ENCODE measurements around the gene GALNT14.

Gene GALNT14

DNA sequence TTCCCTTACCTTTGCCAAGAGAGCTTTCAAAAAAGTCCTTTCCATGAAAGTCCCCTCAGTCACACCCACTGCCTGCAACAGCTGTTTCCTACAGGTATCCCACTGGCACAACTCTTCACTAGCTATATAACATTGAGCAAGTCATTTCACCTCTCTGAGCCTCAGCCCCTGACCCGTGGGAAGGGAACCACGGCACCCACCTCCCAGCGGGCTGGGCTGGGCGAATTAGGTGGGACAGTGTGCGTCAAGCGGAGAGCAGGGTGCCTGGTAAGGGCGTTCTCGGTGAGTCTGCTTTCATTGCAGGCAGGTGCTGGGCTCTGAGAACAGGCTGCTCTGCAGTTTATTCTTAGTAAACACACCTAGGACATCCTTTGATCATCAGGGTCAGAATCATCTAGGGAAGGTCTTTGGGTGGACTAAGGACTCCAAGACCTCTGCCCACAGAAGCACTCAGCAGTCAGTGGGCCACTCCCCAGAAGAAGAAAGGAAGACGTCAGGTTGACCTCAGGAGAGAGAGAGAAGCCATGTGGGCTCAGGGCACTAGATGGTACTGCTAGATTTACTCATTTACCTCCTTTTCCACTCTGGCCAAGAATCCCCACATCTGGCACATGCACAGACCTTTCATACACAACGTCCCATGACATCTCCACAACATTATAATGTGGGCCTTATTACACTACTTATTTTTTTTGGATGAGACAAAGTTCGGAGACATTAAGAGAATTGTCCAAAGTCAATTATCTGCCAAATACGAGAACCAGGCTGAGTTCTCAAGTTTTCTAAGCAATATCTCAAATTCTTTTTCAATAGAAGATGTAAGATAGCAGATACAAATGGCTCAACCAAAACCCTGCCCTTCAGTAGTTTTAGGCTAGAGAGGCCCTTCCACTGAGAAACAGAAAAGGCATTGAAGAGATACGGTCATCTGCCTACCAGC, 79.9 kb downstream of the GALNT14 start:
- no peak for DNase-seq (ENCODE audit: extremely low read depth in 1 of 2, low read depth in 1 of 2)

DNA sequence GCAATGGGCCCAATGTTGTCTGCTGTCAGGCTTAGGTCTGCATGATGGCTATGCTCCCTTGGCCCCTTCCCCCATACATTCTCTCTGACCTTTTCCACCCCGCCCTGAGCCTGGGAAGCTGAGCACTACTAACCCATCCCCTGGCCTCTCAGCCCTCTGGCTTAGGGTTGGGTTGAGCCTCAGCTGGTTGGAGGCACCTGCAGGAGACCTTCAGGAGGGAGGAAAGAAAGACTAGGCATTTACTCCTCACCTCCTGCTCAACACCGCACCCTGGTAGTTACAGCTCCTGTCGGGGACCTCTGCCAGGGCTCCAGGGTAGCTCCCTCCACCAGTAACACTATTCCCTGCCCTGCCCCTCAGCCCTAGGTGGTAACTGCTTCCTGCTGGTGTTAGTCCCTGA, 80.5 kb downstream of the GALNT14 start:
- DNase-seq (ENCODE audit: extremely low read depth in 1 of 2, low read depth in 1 of 2) = no peak

DNA sequence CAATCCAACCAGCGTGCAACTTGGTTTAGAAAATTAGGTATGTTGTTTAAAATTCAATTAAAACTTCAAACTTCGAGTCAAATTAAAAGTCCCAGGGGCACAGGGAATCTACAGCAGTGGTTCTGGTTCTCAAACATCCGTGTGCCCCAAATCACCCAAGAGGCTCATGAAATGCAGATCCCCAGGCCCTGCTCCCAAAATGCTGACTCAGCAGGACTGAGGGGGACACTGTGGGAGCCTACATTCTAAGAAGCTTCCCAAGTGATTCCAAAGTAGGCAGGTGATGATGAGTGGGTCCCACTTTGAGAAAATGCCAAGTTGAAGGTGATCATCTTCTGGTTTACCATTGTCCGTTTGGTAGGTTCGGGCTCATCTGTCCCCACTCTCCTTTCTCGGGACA, 82.3 kb downstream of the GALNT14 start:
- DNase-seq (ENCODE audit: extremely low read depth in 1 of 2, low read depth in 1 of 2) = no peak

DNA sequence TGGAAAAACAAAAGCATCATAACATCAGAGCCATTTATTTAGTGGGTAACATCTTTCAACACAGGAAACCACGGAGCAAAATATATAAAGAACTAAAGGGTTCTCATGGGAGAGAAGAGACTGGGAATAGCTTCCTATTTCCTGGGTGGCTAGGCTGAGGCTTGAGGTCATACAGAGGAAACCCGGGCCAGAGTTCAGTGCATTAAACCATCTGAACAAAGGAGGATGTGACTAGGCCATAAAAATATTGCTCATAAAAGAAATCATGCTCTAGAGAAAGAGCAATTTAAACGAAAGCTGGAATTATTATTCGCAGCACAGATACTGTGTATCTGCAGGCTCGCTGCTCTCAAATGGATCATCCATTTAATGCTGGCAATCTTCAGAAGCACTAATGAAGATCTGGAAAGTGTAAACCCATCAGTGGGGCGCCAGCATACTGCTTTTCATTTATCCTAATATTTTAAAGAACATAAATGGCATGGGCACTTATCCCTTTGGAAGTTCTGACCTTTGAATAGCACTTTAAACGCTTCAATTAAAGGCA, 83.3 kb downstream of the GALNT14 start:
- DNase-seq (ENCODE audit: extremely low read depth in 1 of 2, low read depth in 1 of 2) = no peak

DNA sequence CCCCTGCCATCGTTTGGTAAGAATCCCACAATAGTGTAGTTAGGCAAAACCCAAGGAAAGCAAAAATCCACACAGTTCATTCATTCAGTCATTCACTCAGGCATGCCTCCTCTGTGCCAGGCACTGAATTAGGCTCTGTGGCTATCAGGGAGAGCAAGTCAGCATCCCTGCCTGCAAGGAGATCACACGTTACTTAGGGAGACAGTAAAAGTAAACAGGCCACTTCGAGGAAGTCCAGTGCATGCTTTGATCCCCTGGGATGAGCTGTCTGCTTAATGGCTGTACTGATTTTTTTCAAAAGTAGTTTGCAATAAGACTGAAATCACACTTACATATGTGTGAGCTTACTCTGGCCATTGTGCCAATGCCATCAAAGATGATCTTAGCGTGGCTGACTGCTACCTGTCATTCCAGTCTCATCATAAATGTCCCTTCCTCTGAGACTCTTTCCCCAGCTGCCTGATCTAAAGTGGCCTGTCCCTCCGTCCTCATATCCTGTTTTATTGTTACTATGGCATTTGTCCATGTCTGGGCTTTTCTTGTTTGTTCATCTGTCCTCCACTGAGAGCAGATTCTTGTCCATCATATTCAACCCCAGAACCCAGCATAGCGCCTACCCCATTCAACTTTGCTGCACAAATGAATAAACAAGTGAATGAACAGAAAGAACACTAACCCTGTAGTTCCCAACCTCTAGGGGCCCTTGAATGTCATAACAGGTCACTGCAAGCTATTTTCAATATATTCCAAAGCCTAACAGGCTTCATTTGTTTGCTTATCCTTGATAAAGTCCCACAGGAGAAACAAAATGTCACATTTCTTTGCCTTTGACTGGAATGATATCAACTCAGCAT, 84.1 kb downstream of the GALNT14 start:
- DNase-seq (ENCODE audit: extremely low read depth in 1 of 2, low read depth in 1 of 2) = no peak

DNA sequence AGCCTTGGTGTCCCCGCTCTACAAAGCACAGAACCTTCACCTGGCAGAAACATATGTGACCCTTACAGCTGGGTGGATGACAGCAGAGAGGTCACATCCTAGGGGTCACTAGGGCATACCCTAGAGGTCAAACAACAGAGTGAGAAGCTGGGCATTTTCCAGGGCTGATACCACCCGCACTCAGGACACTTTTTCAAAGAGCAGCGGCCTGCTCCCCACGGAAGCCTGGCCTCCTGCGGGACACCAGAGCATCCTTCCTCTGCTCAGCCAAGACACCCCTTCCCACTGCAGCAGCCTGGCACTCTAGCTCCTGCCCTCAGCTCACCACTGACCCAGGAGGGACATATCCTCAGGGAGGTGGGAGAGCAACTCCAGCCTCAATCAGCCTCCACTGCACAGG, 86.0 kb downstream of the GALNT14 start:
- DNase-seq (ENCODE audit: extremely low read depth in 1 of 2, low read depth in 1 of 2) = no peak

GRCh38 chr2:31051258-31052140, 86.7 kb downstream of the GALNT14 start:
- no peak for DNase-seq (ENCODE audit: extremely low read depth in 1 of 2, low read depth in 1 of 2)

DNA sequence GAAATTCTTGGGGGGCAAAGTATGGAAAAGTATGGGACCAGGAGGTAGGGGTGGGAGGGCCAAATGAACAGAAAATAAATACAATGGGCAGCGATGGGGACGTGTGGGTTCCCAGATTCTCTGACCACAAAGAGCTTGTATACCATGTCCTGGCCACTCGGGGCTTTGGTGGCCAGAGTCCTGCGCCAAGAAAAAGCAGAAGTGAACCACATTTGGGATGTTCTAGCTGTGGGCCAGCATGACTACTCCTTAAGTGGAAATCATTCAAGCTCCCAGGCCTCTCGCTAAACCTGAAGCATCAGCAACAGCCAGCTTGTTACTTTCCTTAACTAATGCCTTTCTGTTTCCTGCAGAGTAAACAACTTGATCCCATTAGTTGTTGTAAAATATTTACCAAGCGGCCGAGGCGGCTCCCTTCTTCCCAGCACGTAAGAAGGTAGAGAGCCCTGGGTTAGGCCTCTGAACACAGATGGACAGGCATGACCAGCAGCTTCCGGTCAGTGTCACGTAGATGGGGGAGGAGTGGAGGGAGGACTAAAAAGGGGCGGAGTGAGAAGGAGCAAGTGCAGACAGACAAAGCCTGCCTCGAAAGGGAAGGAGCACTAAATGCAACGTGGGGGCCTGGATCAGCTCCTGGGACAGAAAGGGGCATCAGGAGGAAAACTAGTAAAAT, 88.2 kb downstream of the GALNT14 start:
- no peak for DNase-seq (ENCODE audit: extremely low read depth in 1 of 2, low read depth in 1 of 2)

GRCh38 chr2:31049264-31049663, 89.0 kb downstream of the GALNT14 start:
- DNase-seq (ENCODE audit: extremely low read depth in 1 of 2, low read depth in 1 of 2) = no peak

DNA sequence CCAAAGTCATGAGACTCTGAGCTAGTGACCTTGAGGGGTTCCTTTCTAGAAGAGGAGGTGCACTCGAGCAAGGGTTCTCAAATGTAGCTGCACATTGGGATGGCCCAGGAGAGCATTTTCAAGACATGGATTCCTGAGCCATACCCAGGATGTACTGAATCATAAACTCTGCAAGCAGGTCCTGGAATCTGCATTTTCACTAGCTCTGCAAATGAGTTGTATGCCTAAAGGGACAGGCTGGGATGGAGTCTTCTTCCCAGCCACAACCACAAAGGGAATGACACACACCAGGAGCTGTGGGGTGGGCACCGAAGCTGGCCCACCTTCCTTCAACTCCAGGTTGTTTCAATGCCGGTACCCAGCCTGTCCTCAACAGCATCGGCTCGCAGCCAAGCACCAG, 90.6 kb downstream of the GALNT14 start:
- DNase-seq (ENCODE audit: extremely low read depth in 1 of 2, low read depth in 1 of 2) = no peak

GRCh38 chr2:31038385-31038784, 99.9 kb downstream of the GALNT14 start:
- no peak for DNase-seq (ENCODE audit: extremely low read depth in 1 of 2, low read depth in 1 of 2)

DNA sequence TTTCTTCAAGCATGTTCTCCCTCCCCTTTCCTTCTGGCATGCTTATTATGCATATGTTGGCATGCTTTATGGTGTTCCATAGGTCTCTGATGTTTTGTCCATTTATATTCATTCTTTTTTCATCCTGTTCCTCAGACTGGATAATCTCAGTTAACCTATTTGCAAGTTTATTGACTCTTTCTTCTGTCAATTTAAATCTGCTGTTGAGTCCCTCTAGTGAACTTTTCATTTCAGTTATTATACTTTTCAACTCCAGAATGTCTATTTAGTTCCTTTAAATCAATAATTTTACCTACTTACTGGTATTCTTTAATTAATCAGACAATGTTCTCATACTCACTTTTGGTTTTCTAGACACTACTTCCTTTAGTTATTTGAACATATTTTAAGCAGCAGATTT, 101.2 kb downstream of the GALNT14 start:
- DNase-seq (ENCODE audit: extremely low read depth in 1 of 2, low read depth in 1 of 2) = no peak

- no peak for DNase-seq (ENCODE audit: extremely low read depth in 1 of 2, low read depth in 1 of 2)
Observed at GRCh38 chr2:31033032-31033431, 105.2 kb downstream of the GALNT14 start.

DNA sequence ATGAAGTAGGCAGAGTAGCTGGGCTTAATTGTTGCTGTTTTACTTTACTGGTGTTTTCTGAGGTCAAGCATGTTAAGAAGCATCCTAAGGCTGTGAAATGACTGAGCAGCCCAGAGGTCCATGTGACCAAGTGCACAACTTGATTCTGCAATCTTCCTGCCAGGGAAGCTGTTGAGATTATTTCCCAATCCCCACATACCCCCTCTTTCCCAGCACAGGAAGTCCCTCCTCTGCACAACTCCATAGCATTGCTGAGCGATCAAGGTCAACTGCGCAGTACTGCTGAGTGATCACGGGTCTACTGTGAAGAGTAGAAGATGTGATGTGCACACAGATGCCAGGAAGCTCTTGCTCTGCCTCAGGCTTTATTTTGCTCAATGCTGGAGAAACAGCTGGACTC, 105.8 kb downstream of the GALNT14 start:
- DNase-seq (ENCODE audit: extremely low read depth in 1 of 2, low read depth in 1 of 2) = no peak

- DNase-seq (ENCODE audit: extremely low read depth in 1 of 2, low read depth in 1 of 2) = no peak
Observed at GRCh38 chr2:31031132-31031706, 107.0 kb downstream of the GALNT14 start.

DNA sequence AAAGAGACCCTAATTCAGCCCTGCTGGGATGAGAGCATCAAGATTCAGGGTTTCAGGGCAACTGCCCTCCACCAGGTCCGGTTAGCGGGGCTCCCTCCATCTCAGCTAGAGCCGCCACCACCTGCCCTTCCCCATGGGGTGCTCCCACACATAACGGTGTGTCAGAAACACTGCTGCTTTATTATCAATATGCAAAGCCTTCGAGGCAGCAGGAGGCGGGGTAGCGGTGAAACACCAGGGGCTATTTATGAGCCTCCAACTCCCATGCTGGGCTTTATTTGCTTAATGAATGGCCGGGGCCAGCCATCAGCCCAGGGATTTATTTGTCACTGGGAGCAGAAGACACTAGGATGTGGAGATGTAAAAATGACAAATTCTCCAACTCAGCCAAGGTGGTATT, 109.8 kb downstream of the GALNT14 start:
- no peak for DNase-seq (ENCODE audit: extremely low read depth in 1 of 2, low read depth in 1 of 2)

DNA sequence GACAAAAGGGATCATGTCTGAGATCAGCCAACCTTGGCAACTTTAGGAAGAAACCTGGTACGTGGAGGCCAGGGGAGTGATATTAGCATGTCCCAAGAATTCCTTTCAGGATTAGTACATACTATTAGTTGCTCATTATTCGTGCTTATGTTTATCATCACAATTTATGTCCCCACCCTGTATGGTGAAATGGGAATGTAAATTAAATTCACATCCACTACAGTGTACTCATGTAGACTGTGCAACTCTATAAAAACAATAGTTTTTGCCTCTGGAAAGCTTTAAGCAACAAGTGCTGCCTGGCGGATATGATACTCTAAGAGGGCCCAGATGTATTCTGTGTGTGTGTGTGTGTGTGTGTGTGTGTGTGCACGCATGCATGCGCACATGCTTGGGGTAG, 110.7 kb downstream of the GALNT14 start:
- no peak for DNase-seq (ENCODE audit: extremely low read depth in 1 of 2, low read depth in 1 of 2)

- DNase-seq (ENCODE audit: extremely low read depth in 1 of 2, low read depth in 1 of 2) = no peak
Observed at GRCh38 chr2:31023541-31023940, 114.7 kb downstream of the GALNT14 start.

DNA sequence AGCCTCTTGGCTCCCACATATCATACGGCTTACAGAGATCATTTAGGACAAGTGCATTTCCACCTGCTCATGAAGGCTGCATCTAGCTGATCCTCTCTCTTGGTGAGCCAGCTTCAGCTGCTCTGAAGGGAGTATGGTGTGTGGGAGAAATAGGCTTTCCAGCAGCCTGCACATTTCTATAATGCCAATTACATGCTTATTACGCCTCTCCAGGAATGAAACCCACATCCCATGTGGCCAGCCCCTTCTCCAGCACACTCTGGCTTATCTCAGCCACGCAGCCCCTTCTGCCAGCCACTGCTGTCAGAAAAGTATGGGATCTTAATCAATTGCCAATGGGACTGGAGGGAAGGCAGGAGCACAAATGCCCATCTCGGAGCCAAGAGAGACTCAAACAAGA, 117.5 kb downstream of the GALNT14 start:
- DNase-seq (ENCODE audit: extremely low read depth in 1 of 2, low read depth in 1 of 2) = no peak

- no peak for DNase-seq (ENCODE audit: extremely low read depth in 1 of 2, low read depth in 1 of 2)
Observed at GRCh38 chr2:31018280-31018679, 120.0 kb downstream of the GALNT14 start.

Measured in activated CD8-positive, alpha-beta memory T cell treated with anti-CD3 and anti-CD28 coated beads for 1 hour (primary cell).